Panc1 (cell line): ENCODE data around the gene PDE11A.

Experiments used
- CTCF ChIP-seq: fragments of 450-650 bp; IDR thresholded peaks from 2 replicates; pipeline ENCODE4 v1.5.1; 2017; ENCODE audit warnings: mild to moderate bottlenecking
- POLR2AphosphoS5 ChIP-seq: IDR thresholded peaks from 2 replicates; pipeline ENCODE4 v1.6.1; 2012; ENCODE audit warnings: mild to moderate bottlenecking, low read depth, low read length, moderate library complexity
- REST ChIP-seq, 2 experiments: IDR thresholded peaks; 2 replicates each; pipeline ENCODE4 v1.6.1; 2011 to 2012; ENCODE audit warnings: low read depth in 2 of 2, control low read depth in 1 of 2, low read length in 1 of 2, mild to moderate bottlenecking in 1 of 2, moderate library complexity in 1 of 2; ENCODE audit not compliant: insufficient read depth in 1 of 2
- SIN3A ChIP-seq: IDR thresholded peaks from 2 replicates; pipeline ENCODE4 v1.6.1; 2012; ENCODE audit warnings: low read depth, mild to moderate bottlenecking, low read length, moderate library complexity, borderline replicate concordance; ENCODE audit not compliant: insufficient read depth
- TCF7L2 ChIP-seq: IDR thresholded peaks from 2 replicates; pipeline ENCODE4 v1.6.1; 2011; ENCODE audit warnings: mild to moderate bottlenecking, low read depth, low read length, inconsistent platforms

- no peak for TF ChIP-seq CTCF
- no peak for TF ChIP-seq POLR2AphosphoS5
- TF ChIP-seq REST (IDR thresholded peaks at IDR 0.05; ENCODE audit: insufficient read depth in 1 of 2, low read depth in 2 of 2, low read length in 1 of 2) = no peak
- TF ChIP-seq SIN3A = no peak
- no peak for TF ChIP-seq TCF7L2
These were observed 99.8 kb downstream of the PDE11A start for GRCh38 chr2:177972782-177973181.
